Measurements from ENCODE around the gene ZBTB2.

ZBTB2 gene

GRCh38 chr6:151391471-151392413, at the start of gene ZBTB2:
ZBTB2 (minus strand) TSS chr6:151391559; CDS start chr6:151373637, 17,922 bp downstream.
- peak; percentile 86 for DNase-seq

GRCh38 chr6:151440930-151441329, 49.6 kb upstream of the ZBTB2 start:
- peak; percentile 54 for DNase-seq

GRCh38 chr6:151440498-151440897, 49.1 kb upstream of the ZBTB2 start:
- peak; percentile 4 for DNase-seq

- no peak for DNase-seq
Observed at GRCh38 chr6:151437401-151437800, 46.0 kb upstream of the ZBTB2 start.

- DNase-seq: no peak
Observed at GRCh38 chr6:151436802-151437201, 45.4 kb upstream of the ZBTB2 start.

- DNase-seq: no peak
Observed at GRCh38 chr6:151436300-151436699, 44.9 kb upstream of the ZBTB2 start.

- DNase-seq: no peak
Observed at GRCh38 chr6:151434369-151434768, 43.0 kb upstream of the ZBTB2 start.

GRCh38 chr6:151432651-151433050, 41.3 kb upstream of the ZBTB2 start:
- no peak for DNase-seq

GRCh38 chr6:151431337-151431736, 40.0 kb upstream of the ZBTB2 start:
- DNase-seq: no peak

- no peak for DNase-seq
Observed at GRCh38 chr6:151430886-151431285, 39.5 kb upstream of the ZBTB2 start.

GRCh38 chr6:151428093-151428735, 36.9 kb upstream of the ZBTB2 start:
- DNase-seq: no peak

- DNase-seq: no peak
Observed at GRCh38 chr6:151425561-151425960, 34.2 kb upstream of the ZBTB2 start.

- DNase-seq: no peak
Observed at GRCh38 chr6:151422981-151423380, 31.6 kb upstream of the ZBTB2 start.

- no peak for DNase-seq
Observed at GRCh38 chr6:151417477-151417876, 26.1 kb upstream of the ZBTB2 start.

GRCh38 chr6:151414641-151415260, 23.4 kb upstream of the ZBTB2 start:
- no peak for DNase-seq

GRCh38 chr6:151413372-151414145, 22.2 kb upstream of the ZBTB2 start:
- peak; percentile 85 for DNase-seq

GRCh38 chr6:151412909-151413308, 21.6 kb upstream of the ZBTB2 start:
- DNase-seq: no peak

GRCh38 chr6:151409679-151410078, 18.3 kb upstream of the ZBTB2 start:
- no peak for DNase-seq

GRCh38 chr6:151409260-151409659, 17.9 kb upstream of the ZBTB2 start:
- DNase-seq: no peak

GRCh38 chr6:151408858-151409257, 17.5 kb upstream of the ZBTB2 start:
- DNase-seq: no peak

GRCh38 chr6:151403919-151404308, 12.6 kb upstream of the ZBTB2 start:
- DNase-seq: no peak

GRCh38 chr6:151402228-151402627, 10.9 kb upstream of the ZBTB2 start:
- no peak for DNase-seq

GRCh38 chr6:151400473-151400872, 9.1 kb upstream of the ZBTB2 start:
- DNase-seq: no peak

Data from CD4-positive, alpha-beta T cell treated with Interleukin-17A for 1 hour (primary cell).